GM12878 (cell line): Measurements from ENCODE around the gene TNIP3. TPM values are rescaled to one million over a fixed set of nuclear protein-coding genes. Genes with fewer than 3 reads are reported as not detected.
"Not testable (repeated sequence)": the region's sequence is repeated elsewhere in the genome, so short reads cannot be mapped to it uniquely, and the experiment has no call there.

Experiments used
- ATAC-seq: fragments of 200-7000 bp; cut with Tn5 transposase; 3 replicates; pipeline ENCODE4 v1.9.1; 2020; ENCODE audit warnings: mild to moderate bottlenecking, moderate library complexity
- BruUV-seq: library from RNA; stranded (reverse); fragments of 400-500 nt; replicated peaks from 2 replicates; lab custom pipeline; 2021; lab: Mats Ljungman, UMichigan
- CTCF ChIA-PET: fragments of 300-600 bp; sonication (Branson Sonifier 250); formaldehyde crosslinking; extraction: SDS; loops from one replicate; lab custom pipeline; 2021; ENCODE audit warnings: inconsistent platforms; lab: Yijun Ruan, JAX
- POLR2A ChIA-PET: fragments of 350-600 bp; formaldehyde crosslinking; extraction: SDS; loops from one replicate; lab custom pipeline; 2021; ENCODE audit warnings: inconsistent platforms; lab: Charles Lee
- RAD21 ChIA-PET: fragments of 300-600 bp; sonication (Branson Sonifier 250); formaldehyde crosslinking; loops from one replicate; lab custom pipeline; 2023; ENCODE audit warnings: antibody characterized with exemption; ENCODE audit not compliant: unreplicated experiment; lab: Charles Lee
- SMC1A ChIA-PET: fragments of 300-600 bp; sonication (Branson Sonifier 250); formaldehyde crosslinking; loops from one replicate; lab custom pipeline; 2023; ENCODE audit not compliant: unreplicated experiment, uncharacterized antibody; lab: Charles Lee
- DNase-seq: peaks from one replicate; pipeline ENCODE4 v3.0.0-alpha.2; 2011; ENCODE audit warnings: low read depth, low spot score
- FAIRE-seq: peaks from 3 replicates; lab custom pipeline; 2011; peaks lifted over from hg19 to GRCh38; lab: Jason Lieb, UNC
- H2AFZ ChIP-seq: 2 replicates; pipeline ENCODE4 v1.6.0; 2011; ENCODE audit warnings: low read depth, low read length, control low read depth; ENCODE audit not compliant: control insufficient read depth
- H3K27ac ChIP-seq: 2 replicates; pipeline ENCODE4 v1.5.1; 2011; ENCODE audit warnings: control low read depth; ENCODE audit not compliant: control insufficient read depth, insufficient read depth
- H3K27me3 ChIP-seq, 2 experiments: replicated peaks in 1 of 2; 2 replicates each; pipeline versions ENCODE4 v1.6.0 to v1.6.1; 2011; ENCODE audit warnings: low read length in 1 of 2; ENCODE audit not compliant: control insufficient read depth in 2 of 2, insufficient read depth in 2 of 2
- H3K36me3 ChIP-seq, 2 experiments: 2 replicates each; pipeline ENCODE4 v1.5.1; 2011; ENCODE audit warnings: low read length in 1 of 2; ENCODE audit not compliant: control insufficient read depth in 2 of 2, insufficient read depth in 2 of 2
- H3K4me1 ChIP-seq: 2 replicates; pipeline ENCODE4 v1.6.1; 2011; ENCODE audit warnings: mild to moderate bottlenecking, low read length, moderate library complexity, mixed read lengths; ENCODE audit not compliant: control insufficient read depth, insufficient read depth
- H3K4me2 ChIP-seq: 2 replicates; pipeline ENCODE4 v1.6.0; 2011; ENCODE audit warnings: control low read depth; ENCODE audit not compliant: control insufficient read depth, insufficient read depth
- H3K4me3 ChIP-seq: fragments of 200-600 bp; sonication (generic); 2 replicates; pipeline ENCODE4 v1.5.1; 2016
- H3K79me2 ChIP-seq: 2 replicates; pipeline ENCODE4 v1.6.0; 2011; ENCODE audit warnings: low read length; ENCODE audit not compliant: control insufficient read depth, insufficient read depth
- H3K9ac ChIP-seq: 2 replicates; pipeline ENCODE4 v1.8.0; 2011; ENCODE audit warnings: low read length, control low read depth, mixed read lengths; ENCODE audit not compliant: control insufficient read depth, insufficient read depth
- H3K9me3 ChIP-seq: replicated peaks from 3 replicates; pipeline ENCODE4 v1.5.1; 2011; ENCODE audit warnings: mild to moderate bottlenecking, low read length; ENCODE audit not compliant: control insufficient read depth, insufficient read depth
- H4K20me1 ChIP-seq: 2 replicates; pipeline ENCODE4 v1.6.0; 2011; ENCODE audit not compliant: control insufficient read depth, insufficient read depth
- KDM1A ChIP-seq: fragments of 200-600 bp; sonication (generic); IDR thresholded peaks from 2 replicates; pipeline ENCODE4 v1.6.1; 2016; ENCODE audit warnings: borderline replicate concordance
- POLR2A ChIP-seq: IDR thresholded peaks from 2 replicates; pipeline ENCODE4 v1.6.1; 2011; ENCODE audit warnings: low read depth, mild to moderate bottlenecking, low read length
- SMAD1 ChIP-seq: fragments of 450-650 bp; IDR thresholded peaks from 2 replicates; pipeline ENCODE4 v1.6.1; 2018; ENCODE audit warnings: mild to moderate bottlenecking, low read depth; ENCODE audit not compliant: partially characterized antibody
- SPI1 ChIP-seq: IDR thresholded peaks from 2 replicates; pipeline ENCODE4 v1.6.1; 2011; ENCODE audit warnings: low read depth, mild to moderate bottlenecking, low read length, moderate library complexity, borderline replicate concordance; ENCODE audit not compliant: insufficient read depth
- YY1 ChIP-seq: IDR thresholded peaks from 2 replicates; pipeline ENCODE4 v1.6.1; 2011; ENCODE audit warnings: low read depth, mild to moderate bottlenecking, low read length
- WGBS: methylation state at CpG from one replicate; pipeline ENCODE4 v1.1.6; 2016; ENCODE audit warnings: low lambda C conversion rate; ENCODE audit not compliant: insufficient replicate concordance, insufficient coverage; ENCODE audit errors: missing lambda C conversion rate; 5-methylcytosine and 5-hydroxymethylcytosine counted together
- in situ Hi-C: fragments of 300-500 bp; cut with MboI; formaldehyde crosslinking; loops from 9 replicates; pipeline ENCODE4 v1.14.3; 2018; ENCODE audit warnings: mixed read lengths
- intact Hi-C: fragments of 100-400 bp; cut with micrococcal nuclease; formaldehyde crosslinking; loops from one replicate; pipeline ENCODE4 v1.14.2; 2022; ENCODE audit not compliant: unreplicated experiment
- polyA plus RNA-seq, 11 experiments: library from polyadenylated mRNA; depleted of rRNA in 4 of 11; unstranded in 6 of 11; stranded (reverse) in 5 of 11; fragments of >200 nt; fragmentation: Nextera tagmentation in 4 of 11; fragmentation: Illumina TruSeq in 1 of 11; extraction: Ambion mirVana in 4 of 11; extraction: Trizol in 1 of 11; gene quantifications; 1 replicate in 1 of 11; 2 replicates in 10 of 11; pipeline versions ENCODE4 v1.2.1 to v1.2.3, GENCODE V29; 2011 to 2016; ENCODE audit warnings: inconsistent platforms in 2 of 11, missing spikeins in 2 of 11, low read depth in 1 of 11
- total RNA-seq, 4 experiments: library from RNA; depleted of rRNA in 3 of 4; stranded (reverse); fragments of >200 nt in 3 of 4; fragmentation: Illumina TruSeq in 1 of 4; extraction: Trizol in 1 of 4; gene quantifications; 2 replicates each; pipeline versions ENCODE4 v1.2.1 to v1.2.3, GENCODE V29; 2013 to 2021
- TF ChIP-seq, protein P1 (sequence below): IDR thresholded peaks from 2 replicates; pipeline ENCODE4 v1.6.1; 2012; ENCODE audit warnings: low read depth, low read length, improper control_type of control experiment
- TF ChIP-seq, protein P2 (sequence below): fragments of 450-650 bp; IDR thresholded peaks from 2 replicates; pipeline ENCODE4 v1.6.1; 2016; ENCODE audit warnings: mild to moderate bottlenecking, moderate library complexity, borderline replicate concordance

The TNIP3 gene
- total and polyA plus RNA-seq, 10 of the 15 experiments (the other 5 are each of a cell fraction or from before 2014, with no cell fraction given), result 0.21 to 1.4 (median 0.67) TPM

DNA sequence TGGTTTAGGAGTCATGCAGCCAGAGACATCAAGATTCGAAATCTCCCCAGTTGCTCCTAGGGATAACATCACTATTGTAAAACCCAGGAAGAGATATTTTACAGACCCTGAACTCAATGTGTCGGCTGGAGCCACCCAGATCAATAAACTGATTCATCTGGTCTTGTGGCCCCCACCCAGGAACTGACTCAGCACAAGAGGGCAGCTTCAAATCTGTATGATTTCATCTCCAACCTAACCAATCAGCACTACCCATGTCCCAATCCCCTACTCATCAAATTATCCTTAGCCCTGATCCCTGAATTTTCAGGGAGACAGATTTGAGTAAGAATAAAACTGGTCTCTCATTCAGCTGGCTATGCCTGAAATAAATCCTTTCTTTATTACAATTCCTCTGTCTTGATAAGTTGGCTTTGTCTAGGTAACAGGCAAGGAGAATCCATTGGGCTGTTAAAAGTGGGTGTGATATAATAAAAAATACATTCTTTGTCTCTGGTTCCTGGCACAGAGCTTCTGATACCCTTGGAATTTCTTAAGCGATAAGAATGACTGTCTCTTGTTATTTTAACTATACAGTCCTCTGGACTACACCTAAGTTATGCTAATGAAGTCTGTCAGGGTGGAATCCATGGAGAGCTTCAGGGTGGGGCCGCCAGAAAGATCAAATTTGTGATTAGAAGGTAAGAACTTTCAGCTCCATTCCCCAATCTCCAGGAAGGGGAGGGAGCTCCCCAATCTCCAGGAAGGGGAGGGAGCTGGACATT, 44.3 kb upstream of the TNIP3 start:
- no peaks in the 10 kb centered on the region for H3K36me3 ChIP-seq
- RAD21 ChIA-PET, result no interaction called here
- 55% methylated on average over 4 of the region's 4 CpGs for WGBS
- H3K4me3 ChIP-seq, result no peak overlapping the region
- FAIRE-seq (no peak), ATAC-seq (no peak), DNase-seq (no peak)
- peaks cover 4% of the 10 kb centered on the region; the same call in 1 of the 2 replicates for H3K4me1 ChIP-seq
- intact Hi-C loops (no loop called here), in situ Hi-C loops (no loop called here)
- no peaks in the 10 kb centered on the region for H3K79me2 ChIP-seq
- no peaks in the 10 kb centered on the region for H4K20me1 ChIP-seq
- BruUV-seq, result no TSS peak
- TF ChIP-seq, protein P1, sequence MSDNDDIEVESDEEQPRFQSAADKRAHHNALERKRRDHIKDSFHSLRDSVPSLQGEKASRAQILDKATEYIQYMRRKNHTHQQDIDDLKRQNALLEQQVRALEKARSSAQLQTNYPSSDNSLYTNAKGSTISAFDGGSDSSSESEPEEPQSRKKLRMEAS, result no peak
- TF ChIP-seq SMAD1 (no peak), POLR2A (no peak), KDM1A (no peak)
- no peak overlapping the region for H3K27ac ChIP-seq
- no peak overlapping the region for H3K9ac ChIP-seq
- H3K27me3 ChIP-seq, result no peaks in the 10 kb centered on the region
- CTCF ChIA-PET, result interaction anchor here (0.7 to 1.3 kb wide), 3 partner anchors 8 to 16 kb away, joined by 3 to 6 read pairs (median 3); no protein-coding TSS in a partner anchor
- no peak overlapping the region for H2AFZ ChIP-seq
- no peak overlapping the region for H3K4me2 ChIP-seq
- SMC1A ChIA-PET, result interaction anchor here (1.0 to 1.4 kb wide), 2 partner anchors 17 to 42 kb away, joined by 3 to 4 read pairs; no protein-coding TSS in a partner anchor
- peaks cover 7% of the 10 kb centered on the region for H3K9me3 ChIP-seq
- POLR2A ChIA-PET, result no interaction called here

DNA sequence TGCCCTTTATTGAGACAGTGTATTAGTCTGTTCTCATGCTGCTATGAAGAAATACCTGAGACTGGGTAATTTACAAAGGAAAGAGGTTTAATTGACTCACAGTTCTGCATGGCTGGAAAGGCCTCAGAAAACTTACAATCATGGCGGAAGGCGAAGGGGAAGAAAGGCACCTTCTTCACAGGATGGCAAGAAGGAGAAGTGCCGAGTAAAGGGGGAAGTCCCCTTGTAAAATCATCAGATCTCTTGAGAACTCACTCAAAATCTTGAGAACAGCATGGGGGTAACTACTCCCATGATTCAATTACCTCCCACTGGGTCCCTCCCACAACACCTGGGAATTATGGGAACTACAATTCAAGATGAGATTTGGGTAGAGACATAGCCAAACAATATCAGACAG, 41.7 kb upstream of the TNIP3 start:
- BruUV-seq, DNase-seq, RAD21 ChIA-PET, H3K9me3 ChIP-seq, H3K27ac ChIP-seq, H4K20me1 ChIP-seq, H3K27me3 ChIP-seq, H3K4me3 ChIP-seq, H3K9ac ChIP-seq: not testable (repeated sequence)
- CTCF ChIA-PET, result interaction anchor here (1.0 to 2.3 kb wide), 4 partner anchors 10 to 45 kb away, joined by 3 to 8 read pairs (median 3); no protein-coding TSS in a partner anchor
- 24% methylated on average over 3 of the region's 3 CpGs for WGBS
- TF ChIP-seq, protein P2, sequence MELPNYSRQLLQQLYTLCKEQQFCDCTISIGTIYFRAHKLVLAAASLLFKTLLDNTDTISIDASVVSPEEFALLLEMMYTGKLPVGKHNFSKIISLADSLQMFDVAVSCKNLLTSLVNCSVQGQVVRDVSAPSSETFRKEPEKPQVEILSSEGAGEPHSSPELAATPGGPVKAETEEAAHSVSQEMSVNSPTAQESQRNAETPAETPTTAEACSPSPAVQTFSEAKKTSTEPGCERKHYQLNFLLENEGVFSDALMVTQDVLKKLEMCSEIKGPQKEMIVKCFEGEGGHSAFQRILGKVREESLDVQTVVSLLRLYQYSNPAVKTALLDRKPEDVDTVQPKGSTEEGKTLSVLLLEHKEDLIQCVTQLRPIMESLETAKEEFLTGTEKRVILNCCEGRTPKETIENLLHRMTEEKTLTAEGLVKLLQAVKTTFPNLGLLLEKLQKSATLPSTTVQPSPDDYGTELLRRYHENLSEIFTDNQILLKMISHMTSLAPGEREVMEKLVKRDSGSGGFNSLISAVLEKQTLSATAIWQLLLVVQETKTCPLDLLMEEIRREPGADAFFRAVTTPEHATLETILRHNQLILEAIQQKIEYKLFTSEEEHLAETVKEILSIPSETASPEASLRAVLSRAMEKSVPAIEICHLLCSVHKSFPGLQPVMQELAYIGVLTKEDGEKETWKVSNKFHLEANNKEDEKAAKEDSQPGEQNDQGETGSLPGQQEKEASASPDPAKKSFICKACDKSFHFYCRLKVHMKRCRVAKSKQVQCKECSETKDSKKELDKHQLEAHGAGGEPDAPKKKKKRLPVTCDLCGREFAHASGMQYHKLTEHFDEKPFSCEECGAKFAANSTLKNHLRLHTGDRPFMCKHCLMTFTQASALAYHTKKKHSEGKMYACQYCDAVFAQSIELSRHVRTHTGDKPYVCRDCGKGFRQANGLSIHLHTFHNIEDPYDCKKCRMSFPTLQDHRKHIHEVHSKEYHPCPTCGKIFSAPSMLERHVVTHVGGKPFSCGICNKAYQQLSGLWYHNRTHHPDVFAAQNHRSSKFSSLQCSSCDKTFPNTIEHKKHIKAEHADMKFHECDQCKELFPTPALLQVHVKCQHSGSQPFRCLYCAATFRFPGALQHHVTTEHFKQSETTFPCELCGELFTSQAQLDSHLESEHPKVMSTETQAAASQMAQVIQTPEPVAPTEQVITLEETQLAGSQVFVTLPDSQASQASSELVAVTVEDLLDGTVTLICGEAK, result 0 out of 2 replicates have a peak, but pooled peaks have one; percentile 13
- peak; percentile 57; the same call in 1 of the 2 replicates for TF ChIP-seq SPI1
- TF ChIP-seq YY1, result 0 out of 2 replicates have a peak, but pooled peaks have one; percentile 47
- TF ChIP-seq, all 136 proteins: peak for 3; not testable (repeated sequence) for 133
- intact Hi-C loops, H3K36me3 ChIP-seq, H3K4me2 ChIP-seq, FAIRE-seq, in situ Hi-C loops, H3K79me2 ChIP-seq: not testable (repeated sequence)
- ATAC-seq, result 0 out of 3 replicates have a peak, but pooled peaks have one; percentile 15
- SMC1A ChIA-PET, result interaction anchor here (1.0 kb wide), 1 partner anchor 13 kb away, joined by 5 read pairs; no protein-coding TSS in a partner anchor
- peak overlapping the region; percentile 12; the same call in 1 of the 2 replicates for H2AFZ ChIP-seq
- H3K4me1 ChIP-seq, result peaks cover 11% of the 10 kb centered on the region
- POLR2A ChIA-PET, result interaction anchor here (1.2 kb wide), 1 partner anchor 28 kb away, joined by 4 read pairs; no protein-coding TSS in a partner anchor
